ENCODE measurements around the gene DIS3L2.

DNA sequence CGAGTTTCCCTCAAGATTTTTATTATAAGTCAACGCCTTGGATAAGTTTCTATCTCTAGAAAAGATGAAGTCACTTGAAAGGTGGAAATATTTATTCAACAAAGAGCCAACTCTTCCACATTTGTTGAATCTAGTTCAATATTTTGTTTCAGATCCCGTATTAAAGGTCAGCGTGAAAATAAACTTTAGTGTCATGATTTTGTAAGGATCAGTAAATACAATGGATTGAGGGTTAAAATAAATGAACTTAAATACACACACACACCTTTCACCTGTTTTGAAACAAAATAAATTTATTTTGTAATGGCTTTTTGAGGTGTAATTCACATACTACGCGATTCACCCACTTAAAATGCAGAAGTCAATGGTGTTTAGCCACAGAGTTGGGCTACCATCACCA lies 19.3 kb upstream of the DIS3L2 start:
- TF ChIP-seq POLR2A (IDR thresholded peaks at IDR 0.05) (no peak), EP300 (IDR thresholded peaks at IDR 0.05) (no peak), POLR2AphosphoS5 (IDR thresholded peaks at IDR 0.05) (no peak)
- TF ChIP-seq, protein P1, sequence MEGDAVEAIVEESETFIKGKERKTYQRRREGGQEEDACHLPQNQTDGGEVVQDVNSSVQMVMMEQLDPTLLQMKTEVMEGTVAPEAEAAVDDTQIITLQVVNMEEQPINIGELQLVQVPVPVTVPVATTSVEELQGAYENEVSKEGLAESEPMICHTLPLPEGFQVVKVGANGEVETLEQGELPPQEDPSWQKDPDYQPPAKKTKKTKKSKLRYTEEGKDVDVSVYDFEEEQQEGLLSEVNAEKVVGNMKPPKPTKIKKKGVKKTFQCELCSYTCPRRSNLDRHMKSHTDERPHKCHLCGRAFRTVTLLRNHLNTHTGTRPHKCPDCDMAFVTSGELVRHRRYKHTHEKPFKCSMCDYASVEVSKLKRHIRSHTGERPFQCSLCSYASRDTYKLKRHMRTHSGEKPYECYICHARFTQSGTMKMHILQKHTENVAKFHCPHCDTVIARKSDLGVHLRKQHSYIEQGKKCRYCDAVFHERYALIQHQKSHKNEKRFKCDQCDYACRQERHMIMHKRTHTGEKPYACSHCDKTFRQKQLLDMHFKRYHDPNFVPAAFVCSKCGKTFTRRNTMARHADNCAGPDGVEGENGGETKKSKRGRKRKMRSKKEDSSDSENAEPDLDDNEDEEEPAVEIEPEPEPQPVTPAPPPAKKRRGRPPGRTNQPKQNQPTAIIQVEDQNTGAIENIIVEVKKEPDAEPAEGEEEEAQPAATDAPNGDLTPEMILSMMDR (IDR thresholded peaks at IDR 0.05) = no peak
